DMS114 treated with DMSO at 0.1 percent for 48 hours (cell line): ENCODE measurements around the gene CXXC1.
"Not testable (repeated sequence)": the region's sequence is repeated elsewhere in the genome, so short reads cannot be mapped to it uniquely, and the experiment has no call there.

Experiments used
- DNase-seq: peaks from one replicate; lab custom pipeline; 2025; ENCODE audit not compliant: unreplicated experiment; lab: John Stamatoyannopoulos, UW

CXXC1 gene

DNA sequence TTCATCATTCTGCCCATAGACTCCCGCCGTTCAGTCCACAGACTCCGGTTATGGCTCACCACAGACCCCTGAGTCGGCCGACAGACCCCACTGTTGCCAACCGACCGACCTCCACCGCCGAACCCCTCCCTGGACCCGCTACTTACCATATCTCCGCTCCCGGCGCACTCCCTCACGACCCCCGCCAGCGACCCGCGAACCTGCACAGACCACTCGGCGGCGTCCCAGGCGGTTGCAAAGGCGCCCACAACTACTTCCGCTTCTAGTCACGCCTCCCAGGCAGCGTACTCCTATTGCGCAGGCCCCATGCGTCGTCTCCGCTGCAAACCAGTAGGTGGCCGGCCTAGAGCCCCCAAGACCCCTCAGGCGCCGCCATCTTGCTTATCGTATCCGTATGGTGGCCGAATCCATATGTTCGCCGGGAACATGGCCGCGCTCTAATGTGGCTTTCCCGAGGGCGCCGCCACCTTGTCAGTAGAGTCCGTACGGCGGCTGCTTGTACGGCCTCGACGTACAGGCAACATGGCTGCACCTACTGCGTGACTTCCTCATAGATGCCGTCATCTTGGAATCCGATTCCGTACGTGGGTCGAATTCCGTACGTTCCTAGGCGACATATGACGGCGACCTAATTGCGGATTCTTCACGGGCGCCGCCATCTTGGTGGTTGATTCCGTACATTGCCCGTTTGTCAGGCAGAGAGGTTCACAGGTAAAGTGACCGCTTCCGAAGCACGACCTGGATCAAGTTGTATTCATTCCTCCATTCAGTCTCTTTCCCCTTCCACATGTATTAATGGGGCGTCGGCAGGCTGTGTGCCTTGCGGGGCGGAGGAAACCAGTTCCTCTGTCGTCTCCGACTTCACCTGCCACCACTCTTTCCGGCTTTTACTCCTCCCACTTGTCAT is at the start of gene CXXC1:
Gene CXXC1 (minus strand): TSS at position 252 of the 907 bp plus-strand sequence. CDS start 103 bp downstream, at position 149.
- peak; percentile 94 for DNase-seq

DNA sequence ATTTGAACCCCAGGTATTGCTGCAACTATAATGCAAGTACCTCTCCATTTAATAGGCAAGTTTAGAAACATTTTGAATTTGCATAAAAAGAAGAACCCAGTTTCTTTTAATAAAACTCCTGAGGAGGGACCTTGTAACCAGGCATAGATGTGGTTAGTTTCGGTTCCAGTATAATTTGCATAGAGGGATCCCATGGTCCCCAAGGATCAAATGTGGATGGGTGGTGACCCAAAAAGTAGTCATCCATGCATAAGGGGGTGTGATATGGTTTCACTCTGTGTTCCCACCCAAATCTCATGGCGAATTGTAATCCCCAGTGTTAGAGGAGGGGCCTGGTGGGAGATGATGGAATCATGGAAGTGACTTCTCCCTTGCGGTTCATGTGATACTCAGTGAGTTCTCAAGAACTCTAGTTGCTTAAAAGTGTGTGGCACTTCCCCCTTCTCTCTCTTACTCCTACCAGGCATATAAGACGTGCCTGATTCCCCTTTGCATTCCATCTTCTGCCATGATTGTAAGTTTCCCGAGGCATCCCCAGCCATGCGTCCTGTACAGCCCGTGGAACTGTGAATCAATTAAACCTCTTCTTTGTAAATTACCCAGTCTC is 47.2 kb upstream of the CXXC1 start:
- DNase-seq = no peak

DNA sequence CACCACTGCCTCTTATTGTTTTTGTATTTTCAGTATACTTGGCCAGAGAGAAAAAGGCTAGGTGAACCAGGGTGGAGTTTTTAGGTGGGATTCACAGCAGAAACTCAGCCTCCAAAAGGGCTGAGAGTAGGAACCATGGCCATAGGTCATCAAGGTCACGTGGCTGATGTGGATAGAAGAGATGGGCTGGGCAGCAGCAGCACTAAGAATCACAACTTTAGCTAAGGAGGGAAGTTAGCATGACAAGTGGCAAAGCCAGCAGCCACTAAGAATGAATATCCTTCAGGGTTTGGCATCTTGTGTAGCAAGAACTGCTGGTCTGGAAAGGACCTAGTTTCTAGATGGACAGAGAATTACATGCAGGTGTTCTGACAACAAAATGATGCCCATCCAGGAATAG is 44.2 kb upstream of the CXXC1 start:
- DNase-seq = no peak

- DNase-seq = no peak
Observed at GRCh38 chr18:50330176-50330575, 42.7 kb upstream of the CXXC1 start.

- DNase-seq = no peak
Observed at GRCh38 chr18:50327983-50328382, 40.5 kb upstream of the CXXC1 start.

DNA sequence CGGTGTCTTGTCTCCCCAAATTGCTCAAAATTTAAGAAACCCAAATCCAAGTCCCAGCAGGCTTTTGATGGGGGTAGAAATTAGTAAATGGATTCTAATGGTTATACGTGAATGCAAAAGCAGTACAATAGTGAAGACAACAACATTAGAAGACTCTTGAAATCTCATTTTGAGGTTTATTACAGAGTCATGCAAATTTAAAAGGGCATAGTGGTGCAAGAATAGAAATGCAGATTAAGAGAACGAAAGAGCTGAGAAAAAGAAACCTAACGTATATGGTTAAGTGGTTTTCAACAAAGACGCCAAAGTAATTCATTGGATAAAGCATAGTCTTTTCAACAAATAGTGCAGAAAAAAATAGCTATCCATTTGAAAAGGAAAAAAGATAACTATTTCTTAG is 33.2 kb upstream of the CXXC1 start:
- no peak for DNase-seq

DNA sequence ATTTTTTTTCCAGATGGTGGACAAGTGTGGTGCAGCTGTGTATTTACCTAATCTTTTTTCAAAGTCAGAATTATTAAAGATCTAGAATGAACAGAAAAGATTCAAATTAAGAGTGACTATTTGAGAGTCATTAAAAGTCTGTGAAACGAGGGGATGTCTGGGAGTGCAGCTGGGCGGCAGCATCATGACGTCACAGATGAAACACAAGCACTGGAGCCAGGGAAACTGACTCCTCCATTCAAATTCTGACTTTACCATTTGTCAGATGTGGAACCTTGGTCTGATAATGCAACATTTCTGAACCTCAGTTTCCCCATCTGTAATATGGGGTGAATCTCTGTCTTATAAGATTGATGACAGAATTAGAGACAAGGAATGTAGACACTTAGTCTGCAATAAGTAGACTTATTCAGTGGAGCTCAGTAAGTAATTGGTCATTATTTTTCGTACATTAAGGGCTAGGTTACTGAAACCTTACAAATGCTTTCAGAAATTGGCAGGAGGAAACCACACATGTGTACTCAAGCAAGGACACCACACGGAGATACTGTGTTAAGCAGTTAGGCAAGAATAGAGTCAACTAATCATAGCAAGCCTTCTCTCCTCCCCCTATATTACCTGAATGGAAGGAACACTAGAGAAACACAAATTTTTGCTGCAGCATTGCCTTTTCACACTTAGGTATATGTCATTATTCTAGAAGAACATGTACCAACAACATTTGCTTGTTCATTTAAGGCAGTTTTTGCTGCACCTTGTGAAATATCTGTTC is 27.8 kb upstream of the CXXC1 start:
- DNase-seq = no peak

GRCh38 chr18:50313873-50314460 is 26.5 kb upstream of the CXXC1 start:
- DNase-seq = no peak

- no peak for DNase-seq
Observed at GRCh38 chr18:50313031-50313607, 25.6 kb upstream of the CXXC1 start.

DNA sequence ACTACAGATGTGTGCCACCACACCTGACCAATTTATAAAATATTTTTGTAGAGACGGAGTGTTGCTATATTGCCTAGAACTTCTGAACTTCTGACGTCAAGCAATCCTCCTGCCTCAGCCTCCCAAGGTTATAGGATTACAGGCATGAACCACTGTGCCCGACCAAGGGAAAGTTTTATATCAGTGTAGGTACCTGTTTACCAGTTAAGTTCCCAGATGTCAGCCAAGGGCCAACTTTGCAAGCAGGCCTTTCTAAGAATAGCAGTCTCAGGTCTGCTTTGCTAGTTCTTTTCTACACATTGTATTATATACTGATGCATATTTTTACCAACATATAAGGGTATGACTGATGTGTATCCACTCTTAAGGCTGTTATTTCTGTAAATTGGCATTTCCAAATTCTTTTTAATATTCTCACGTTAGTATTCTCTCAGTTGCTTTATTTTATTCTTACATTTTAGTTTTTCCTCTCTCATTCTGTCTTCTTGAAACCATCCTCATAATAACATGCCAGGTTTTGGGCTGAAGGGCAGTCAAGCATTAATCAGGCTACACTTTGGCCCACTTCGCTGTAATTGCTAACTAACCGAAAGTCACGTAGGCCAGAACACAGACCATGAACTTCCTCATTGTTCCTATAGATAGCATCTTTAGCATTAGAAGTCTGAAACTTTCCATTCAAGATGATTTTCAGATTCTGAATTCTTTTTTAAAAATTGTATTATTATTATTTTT is 25.0 kb upstream of the CXXC1 start:
- DNase-seq = no peak

DNA sequence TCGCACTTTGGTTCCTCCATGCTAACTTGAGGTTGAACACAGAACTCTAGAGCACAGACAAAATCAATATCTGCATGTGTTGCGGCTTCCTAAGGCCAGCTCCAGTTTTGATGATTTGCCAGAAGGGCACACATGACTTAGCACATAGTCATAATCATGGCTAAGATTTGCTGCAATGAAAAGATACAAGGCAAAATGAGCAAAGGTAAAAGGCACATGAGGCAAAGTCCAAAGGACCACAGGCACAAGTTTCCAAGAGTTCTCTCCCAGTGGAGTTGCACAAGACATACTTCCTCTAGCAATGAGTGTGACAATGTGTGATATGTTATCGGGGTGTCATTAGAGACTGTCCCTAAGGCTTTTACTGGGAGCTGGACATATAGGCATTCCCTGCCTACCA is 24.2 kb upstream of the CXXC1 start:
- DNase-seq = no peak

DNA sequence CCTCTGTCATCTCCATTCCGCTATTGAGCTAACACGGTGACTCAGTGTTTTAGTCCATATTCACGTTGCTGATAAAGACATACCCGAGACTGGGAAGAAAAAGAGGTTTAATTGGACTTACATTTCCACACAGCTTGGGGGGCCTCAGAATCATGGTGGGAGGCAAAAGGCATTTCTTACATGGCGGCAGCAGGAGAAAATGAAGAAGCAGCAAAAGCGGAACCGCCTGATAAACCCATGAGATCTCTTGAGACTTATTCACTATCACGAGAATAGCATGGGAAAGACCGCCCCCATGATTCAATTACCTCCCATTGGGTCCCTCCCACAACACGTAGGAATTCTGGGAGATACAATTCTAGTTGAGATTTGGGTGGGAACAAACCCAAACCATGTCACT is 22.6 kb upstream of the CXXC1 start:
- no peak for DNase-seq

DNA sequence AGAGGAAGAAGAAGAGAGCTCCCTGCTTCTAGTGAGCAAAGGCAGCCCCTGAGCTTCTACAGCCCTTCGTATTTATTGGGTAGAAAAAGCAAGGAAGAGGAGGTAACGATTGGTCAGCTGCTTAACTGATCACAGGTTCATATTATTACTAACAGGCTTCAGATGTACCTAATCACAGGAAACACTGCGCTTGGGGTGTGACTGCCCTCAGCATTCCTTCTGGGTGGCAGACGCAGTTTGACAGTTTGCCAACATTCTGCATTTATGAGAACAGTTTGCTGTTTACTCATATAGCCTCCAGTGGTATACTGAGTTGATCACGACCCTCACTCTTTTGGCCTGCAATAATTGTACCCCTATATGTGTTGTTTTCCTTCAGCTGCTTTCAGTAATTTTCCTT is 21.4 kb upstream of the CXXC1 start:
- not testable (repeated sequence) for DNase-seq

GRCh38 chr18:50307738-50308470 is 20.4 kb upstream of the CXXC1 start:
- DNase-seq = peak; percentile 75

GRCh38 chr18:50307400-50307737 is 19.9 kb upstream of the CXXC1 start:
- no peak for DNase-seq

GRCh38 chr18:50306944-50307343 is 19.5 kb upstream of the CXXC1 start:
- DNase-seq = no peak

DNA sequence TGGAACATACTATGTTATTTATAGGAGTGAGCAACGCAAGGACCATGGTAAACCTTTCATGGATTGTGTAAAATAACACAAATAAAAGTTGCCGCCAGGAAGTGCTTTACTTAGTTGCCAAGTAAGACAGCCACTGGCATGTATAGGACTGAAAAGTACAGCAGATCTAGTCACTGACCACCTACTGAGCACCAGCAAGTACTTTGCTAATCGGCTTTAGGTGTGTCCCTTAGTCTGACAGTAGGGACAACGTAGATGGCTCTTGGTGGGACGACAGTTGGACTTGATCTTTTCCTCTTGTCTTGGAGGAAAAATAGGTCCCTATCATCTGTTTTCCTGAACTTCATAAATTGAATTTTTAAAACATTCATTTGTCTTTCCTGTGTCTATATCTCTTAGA is 13.6 kb upstream of the CXXC1 start:
- DNase-seq = no peak

- no peak for DNase-seq
Observed at GRCh38 chr18:50299626-50300388, 12.3 kb upstream of the CXXC1 start.
